GM20431 (cell line): ENCODE measurements around the gene MRPL9.

Experiments
- in situ Hi-C: fragments of 300-500 bp; cut with MseI, MboI; formaldehyde crosslinking; loops from one replicate; pipeline ENCODE4 v1.15.0; 2020; ENCODE audit warnings: low sequenced_read_pairs; ENCODE audit not compliant: unreplicated experiment

The MRPL9 gene

DNA sequence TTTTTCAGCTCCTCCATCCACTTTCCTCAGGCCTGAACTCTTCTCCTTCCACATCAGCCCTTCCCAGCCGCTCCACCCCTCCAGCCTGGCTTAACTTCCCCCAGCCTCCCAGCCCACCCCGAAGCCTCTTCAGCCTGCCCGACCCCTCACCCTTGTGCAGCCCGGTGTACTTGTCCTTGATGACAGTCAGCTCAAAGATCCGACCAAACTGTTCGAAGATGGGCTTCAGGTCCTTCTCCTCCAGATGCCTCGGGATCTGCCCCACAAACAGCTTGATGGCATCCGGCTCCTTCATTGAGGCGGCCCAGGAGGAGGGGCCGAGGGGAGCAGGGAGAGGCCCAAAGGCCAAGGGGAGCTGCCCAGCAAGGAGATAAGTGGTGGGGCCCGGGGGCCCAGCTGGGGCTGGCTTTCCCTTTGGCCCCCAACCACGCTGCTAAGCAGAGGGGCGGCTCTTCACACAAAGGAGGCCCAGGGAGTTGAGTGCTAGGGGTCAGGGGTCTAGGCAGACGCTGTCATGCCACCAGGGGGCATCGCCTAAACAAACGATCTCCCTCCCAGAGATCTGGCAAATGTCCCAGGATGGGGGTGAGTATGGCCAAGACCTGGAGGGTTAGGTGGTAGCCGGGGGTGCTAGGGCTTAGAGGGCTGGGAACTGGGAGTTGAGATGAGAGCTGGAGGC is 47.4 kb downstream of the MRPL9 start:
- in situ Hi-C loops, result no loop called here

DNA sequence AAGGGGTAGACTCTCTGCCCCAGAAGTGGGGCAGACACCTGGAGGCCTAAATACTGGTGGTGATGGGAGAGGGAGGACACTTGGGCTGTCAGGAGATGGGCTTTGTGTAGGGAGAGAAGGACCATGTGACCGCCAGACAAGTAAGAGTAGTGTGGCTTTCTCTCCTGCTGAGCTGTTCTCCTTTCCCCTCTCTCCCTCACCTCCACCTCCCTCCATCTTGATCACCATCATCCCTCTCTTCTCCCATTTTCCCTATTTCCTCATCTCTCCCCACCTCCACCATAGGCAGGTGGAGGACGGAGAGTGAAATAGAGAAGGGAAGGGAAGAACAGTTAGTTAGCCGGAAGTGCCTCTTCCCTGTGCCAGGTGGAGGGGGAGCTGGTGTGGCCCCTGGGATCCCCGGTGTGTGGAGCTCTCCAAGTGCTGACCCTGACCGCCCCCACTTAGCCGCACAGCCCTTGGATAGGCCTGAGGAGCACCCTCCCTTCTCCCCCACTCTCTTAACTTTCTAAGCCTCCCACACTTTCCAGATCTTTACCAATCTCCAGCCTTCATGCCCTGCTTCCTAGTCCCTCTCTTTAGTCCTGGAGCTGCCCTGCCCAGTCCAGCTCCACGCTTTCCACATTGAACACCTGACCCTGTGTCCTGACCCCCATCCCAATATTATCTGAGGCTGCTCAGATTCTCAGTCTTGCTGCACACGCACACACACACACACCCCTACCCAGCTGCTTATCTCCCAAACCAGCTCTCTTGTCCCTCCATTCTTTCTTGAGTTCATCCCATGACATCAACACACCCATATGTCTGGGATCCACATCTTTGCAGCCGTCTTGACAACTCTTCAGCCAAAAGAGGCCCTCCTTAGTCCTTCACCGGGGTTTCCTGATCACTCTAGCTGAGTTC is 48.2 kb downstream of the MRPL9 start:
- in situ Hi-C loops, result no loop called here

DNA sequence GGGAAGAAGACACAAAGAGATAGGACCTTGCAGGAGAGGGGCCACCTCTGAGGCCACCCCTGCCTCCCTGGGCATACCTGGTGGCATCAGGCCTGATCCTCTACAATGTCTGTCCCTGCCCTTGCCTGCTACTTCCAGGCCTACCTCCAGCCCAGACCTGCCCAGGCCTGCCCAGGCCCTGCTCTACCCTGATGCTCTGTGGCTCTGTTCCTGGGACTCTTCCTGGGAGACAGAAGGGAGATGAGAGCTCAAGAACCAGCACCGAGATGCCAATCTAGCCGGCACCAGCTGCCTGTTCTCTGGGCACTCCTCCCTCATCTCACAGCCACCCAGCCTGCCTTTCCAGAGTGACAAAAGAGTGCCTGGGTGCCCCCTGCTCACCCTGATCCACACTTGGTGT is 49.4 kb downstream of the MRPL9 start:
- in situ Hi-C loops, result no loop called here

DNA sequence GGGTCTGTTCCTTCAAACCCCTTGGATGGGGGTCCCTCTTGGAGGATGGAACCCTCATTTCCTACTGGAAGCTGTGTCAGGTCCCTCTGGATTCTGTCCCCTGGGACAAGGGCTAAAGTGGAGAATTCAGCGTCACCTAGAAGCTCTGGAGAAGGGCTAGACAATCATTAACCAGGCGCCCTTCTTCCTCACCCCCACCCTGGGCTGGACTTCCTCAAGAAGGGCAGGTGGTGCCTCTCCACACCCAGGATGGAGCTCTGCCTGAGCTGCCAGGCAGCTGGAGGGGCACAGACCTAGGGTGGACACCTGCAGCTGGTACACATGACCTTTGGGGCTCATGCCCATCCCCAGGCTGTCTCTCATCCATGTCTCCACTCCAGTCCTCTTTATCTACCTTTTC is 50.3 kb downstream of the MRPL9 start:
- in situ Hi-C loops, result no loop called here

DNA sequence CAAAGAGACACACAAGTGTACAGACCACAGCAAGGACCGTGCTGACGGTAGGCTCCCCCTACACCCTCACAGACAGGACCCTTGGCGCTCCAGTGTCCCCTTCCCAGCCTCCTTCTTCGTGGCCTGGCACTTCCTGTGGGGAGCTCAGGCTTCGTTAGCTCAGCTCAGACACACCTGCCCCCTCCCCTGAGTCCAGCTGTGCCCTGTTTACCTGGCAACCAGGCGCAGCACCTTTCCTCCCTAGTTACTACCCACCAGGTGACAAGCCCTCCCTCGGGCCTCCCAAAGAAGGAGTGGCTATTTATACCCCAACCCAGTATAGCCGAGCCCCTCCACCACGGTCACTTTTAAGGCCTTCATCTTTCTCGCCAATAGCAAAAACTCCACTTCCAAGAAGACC is 51.3 kb downstream of the MRPL9 start:
- in situ Hi-C loops, result no loop called here

DNA sequence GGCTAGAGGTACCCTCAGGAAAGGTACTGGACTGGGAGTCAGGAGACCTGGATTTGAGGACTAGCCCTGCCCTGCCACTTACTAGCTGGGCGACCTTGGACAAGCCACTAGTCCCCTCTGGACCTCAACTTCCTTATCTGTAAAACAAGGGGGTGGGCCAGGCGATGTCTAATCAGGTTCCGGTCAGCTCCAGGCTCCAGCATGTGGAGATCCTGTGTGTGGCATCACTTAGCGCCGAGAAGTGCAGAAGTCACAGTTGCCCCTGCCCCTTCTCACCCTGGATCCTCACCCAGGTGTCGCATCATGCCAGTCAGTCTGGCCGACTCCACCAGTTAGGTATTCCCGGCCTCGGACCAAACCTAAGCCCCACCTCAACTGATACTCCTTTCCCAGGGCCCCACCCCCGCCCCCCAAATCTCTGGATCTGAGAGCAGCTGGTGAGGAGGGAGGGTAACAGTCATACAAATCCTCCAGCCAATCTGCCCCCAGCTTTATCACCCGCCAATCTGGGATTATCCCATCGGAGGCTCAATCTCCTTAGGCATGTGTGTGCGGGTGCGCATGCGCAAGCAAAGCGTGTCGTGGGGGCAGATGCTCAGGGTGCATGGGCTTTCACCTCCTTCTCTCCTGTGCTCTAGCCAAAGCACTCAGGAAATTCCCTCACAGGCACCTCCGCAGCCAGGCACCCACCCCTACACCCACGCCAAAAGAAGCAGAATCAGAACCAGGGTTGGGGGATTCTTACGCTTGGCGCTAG is 52.1 kb downstream of the MRPL9 start:
- in situ Hi-C loops, result no loop called here

DNA sequence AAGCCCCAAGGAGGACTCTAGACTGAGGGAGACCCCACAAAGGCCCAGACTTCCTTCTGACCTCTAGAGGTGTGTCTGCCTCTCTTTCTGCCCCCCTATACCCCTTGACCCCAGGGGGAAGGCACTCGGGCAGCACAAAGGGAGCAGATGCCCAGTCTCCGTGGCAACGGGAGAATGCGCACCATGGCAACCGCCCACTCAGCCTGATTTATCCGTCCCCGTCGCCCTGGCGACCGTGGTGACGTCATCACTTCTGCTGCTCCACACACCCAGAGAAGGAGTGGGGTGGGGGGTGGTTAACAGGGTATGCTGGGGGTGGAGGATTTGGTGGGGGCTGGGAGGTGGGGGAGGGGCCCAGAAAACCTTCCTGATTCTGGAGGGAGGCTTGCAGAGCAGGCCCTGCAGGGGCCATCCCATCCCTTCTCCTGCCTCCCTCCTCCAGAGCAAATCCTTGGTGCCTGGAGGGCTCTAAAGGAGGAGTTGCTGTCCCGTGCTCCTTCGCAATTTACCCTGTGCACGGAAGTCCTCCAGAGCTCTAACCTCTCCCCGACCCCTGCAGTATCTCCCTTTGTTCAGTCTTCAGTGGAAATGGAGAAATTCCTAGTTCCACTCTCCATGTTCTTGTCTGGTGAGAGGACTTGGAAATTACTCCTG is 53.0 kb downstream of the MRPL9 start:
- in situ Hi-C loops, result no loop called here
